ENCODE results near the gene H19.

The H19 gene

DNA sequence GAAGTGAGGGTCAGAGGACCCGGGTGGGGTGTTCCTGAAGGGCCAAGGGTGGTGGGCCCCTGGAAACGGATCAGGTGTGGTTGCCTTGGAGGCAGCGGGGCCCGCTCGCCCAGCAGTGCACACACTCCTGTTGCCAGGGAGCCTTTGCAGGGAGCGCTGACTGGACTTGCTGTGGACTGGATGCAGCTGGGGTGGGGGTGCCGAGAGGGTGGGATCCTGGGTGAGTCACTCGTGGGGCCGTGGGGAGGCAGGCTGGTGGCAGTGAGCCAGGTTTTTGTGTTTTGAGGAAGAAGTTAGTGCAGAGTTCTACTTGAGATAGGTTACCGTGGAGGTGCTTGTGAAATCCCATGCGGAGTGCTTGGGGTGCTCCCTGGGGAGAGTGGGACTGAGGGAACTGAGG, 49.3 kb downstream of the H19 start:
- TF ChIP-seq CTCF (IDR thresholded peaks at IDR 0.05; ENCODE audit: extremely low read depth, insufficient read depth, missing control alignments): no peak
- DNase-seq (ENCODE audit: low spot score): no peak
- in situ Hi-C loops (cut with MboI; ENCODE audit: low pct_unique_long_range_greater_than_20kb, low sequenced_read_pairs, unreplicated experiment): no loop called here

- no peak for TF ChIP-seq CTCF (IDR thresholded peaks at IDR 0.05; ENCODE audit: extremely low read depth, insufficient read depth, missing control alignments)
- no peak for DNase-seq (ENCODE audit: low spot score)
- in situ Hi-C loops (cut with MboI; ENCODE audit: low pct_unique_long_range_greater_than_20kb, low sequenced_read_pairs, unreplicated experiment): no loop called here
These were observed 49.9 kb downstream of the H19 start for GRCh38 chr11:1947592-1948237.

DNA sequence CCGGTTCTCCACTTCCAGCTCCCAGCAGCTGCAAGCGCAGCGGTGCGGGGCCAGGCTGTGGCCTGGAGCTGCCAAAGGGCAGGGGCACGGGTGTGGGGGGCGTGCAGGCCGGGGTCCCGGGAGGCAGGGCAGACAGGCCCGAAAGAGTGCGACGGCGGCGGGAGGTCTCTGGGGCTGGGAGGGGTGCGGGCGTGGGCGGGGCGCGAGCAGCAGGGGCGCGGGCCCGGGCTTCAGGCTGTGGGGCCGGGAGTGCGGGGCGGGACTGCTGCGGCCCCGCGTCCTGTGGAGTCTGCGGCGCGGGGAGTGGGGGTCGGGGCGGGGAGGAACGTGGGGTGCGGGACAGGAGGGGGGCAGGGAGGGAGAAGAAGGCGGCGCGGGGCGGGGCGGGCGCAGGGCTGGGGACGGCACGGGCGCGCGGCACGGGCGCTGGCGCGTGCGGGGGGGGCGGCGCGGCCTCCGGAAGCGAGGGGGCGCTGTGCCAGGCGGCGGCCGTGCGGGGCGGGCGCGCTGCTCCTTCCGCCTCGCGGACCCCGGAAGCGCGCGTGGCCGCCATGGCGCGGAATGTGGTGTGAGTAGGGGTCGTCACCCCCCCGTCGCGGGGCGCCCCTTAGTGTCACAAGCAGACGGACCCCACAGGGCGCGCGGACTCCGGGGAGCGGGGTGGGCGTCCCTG, 50.7 kb downstream of the H19 start, which contains the start of gene MRPL23:
Gene MRPL23, plus strand, starts transcription at position 521 of the 673 bp plus-strand sequence. Its CDS starts 31 bp downstream, at position 552.
- in situ Hi-C loops (cut with MboI; ENCODE audit: low pct_unique_long_range_greater_than_20kb, low sequenced_read_pairs, unreplicated experiment): no loop called here
- TF ChIP-seq CTCF (IDR thresholded peaks at IDR 0.05; ENCODE audit: extremely low read depth, insufficient read depth, missing control alignments): no peak
- DNase-seq (ENCODE audit: low spot score): no peak

Measured in GM13977 (cell line).